Loucy (cell line): ENCODE measurements around the gene SDK1.

Source experiments
- H2AFZ ChIP-seq: fragments of 200-600 bp; sonication (generic); 2 replicates; pipeline ENCODE4 v1.6.0; 2016; ENCODE audit warnings: antibody characterized with exemption, mild to moderate bottlenecking, low read length, moderate library complexity
- H3F3A ChIP-seq: fragments of 200-600 bp; 2 replicates; pipeline ENCODE4 v1.6.0; 2016; ENCODE audit warnings: antibody characterized with exemption, low read depth, mild to moderate bottlenecking
- H3K27me3 ChIP-seq: fragments of 200-600 bp; sonication (generic); 2 replicates; pipeline ENCODE4 v1.6.1; 2014; ENCODE audit warnings: low read length, mild to moderate bottlenecking; ENCODE audit not compliant: insufficient read depth, poor library complexity, severe bottlenecking
- H3K36me3 ChIP-seq: fragments of 200-600 bp; sonication (generic); 2 replicates; pipeline ENCODE4 v1.6.1; 2016; ENCODE audit warnings: low read length; ENCODE audit not compliant: insufficient read depth
- H3K4me1 ChIP-seq: fragments of 200-600 bp; sonication (generic); 2 replicates; pipeline ENCODE4 v1.5.1; 2014; ENCODE audit warnings: low read length, mild to moderate bottlenecking; ENCODE audit not compliant: insufficient read depth, poor library complexity, severe bottlenecking
- H3K4me2 ChIP-seq: fragments of 200-600 bp; sonication (generic); 2 replicates; pipeline ENCODE4 v1.6.0; 2014; ENCODE audit warnings: antibody characterized with exemption, low read length, low read depth, mild to moderate bottlenecking; ENCODE audit not compliant: poor library complexity, severe bottlenecking
- H3K4me3 ChIP-seq: fragments of 200-600 bp; sonication (generic); 2 replicates; pipeline ENCODE4 v1.5.1; 2014; ENCODE audit warnings: low read length, mild to moderate bottlenecking, mixed read lengths; ENCODE audit not compliant: poor library complexity, severe bottlenecking
- H3K79me2 ChIP-seq: fragments of 200-600 bp; sonication (generic); 2 replicates; pipeline ENCODE4 v1.6.1; 2014; ENCODE audit warnings: low read length; ENCODE audit not compliant: insufficient read depth
- H3K9ac ChIP-seq: fragments of 200-600 bp; sonication (generic); 2 replicates; pipeline ENCODE4 v1.6.0; 2014; ENCODE audit warnings: mild to moderate bottlenecking, low read depth, low read length, moderate library complexity; ENCODE audit not compliant: poor library complexity, severe bottlenecking
- H3K9me2 ChIP-seq: fragments of 200-600 bp; sonication (generic); replicated peaks from 2 replicates; pipeline ENCODE4 v1.6.1; 2016; ENCODE audit warnings: low read depth, low read length, mixed read lengths
- H3K9me3 ChIP-seq: fragments of 200-600 bp; sonication (generic); 2 replicates; pipeline ENCODE4 v1.6.1; 2014; ENCODE audit warnings: mild to moderate bottlenecking, antibody characterized with exemption, low read length, low read depth; ENCODE audit not compliant: insufficient read depth
- H4K20me1 ChIP-seq: fragments of 200-600 bp; sonication (generic); 2 replicates; pipeline ENCODE4 v1.6.0; 2014; ENCODE audit warnings: antibody characterized with exemption, low read length, mild to moderate bottlenecking; ENCODE audit not compliant: insufficient read depth, poor library complexity, severe bottlenecking
- EZH2phosphoT487 ChIP-seq: fragments of 200-600 bp; IDR thresholded peaks from 2 replicates; pipeline ENCODE4 v1.6.1; 2018; ENCODE audit warnings: antibody characterized with exemption, mild to moderate bottlenecking, moderate library complexity, borderline replicate concordance
- TF ChIP-seq, protein P1 (sequence below): fragments of 200-600 bp; sonication (generic); conservative IDR thresholded peaks from 2 replicates; pipeline ENCODE4 v1.5.1; 2014; ENCODE audit warnings: mild to moderate bottlenecking, antibody characterized with exemption, low read length

SDK1 gene

GRCh38 chr7:4245866-4246470 is 944.9 kb downstream of the SDK1 start:
- H3K9me2 ChIP-seq: no peaks in the 10 kb centered on the region
- H3K79me2 ChIP-seq: no peaks in the 10 kb centered on the region
- H3K9ac ChIP-seq: no peak overlapping the region
- H3K4me2 ChIP-seq: no peak overlapping the region
- H4K20me1 ChIP-seq: no peaks in the 10 kb centered on the region
- H3K4me3 ChIP-seq: no peak overlapping the region
- no peaks in the 10 kb centered on the region for H3K36me3 ChIP-seq
- H2AFZ ChIP-seq: no peak overlapping the region
- no peaks in the 10 kb centered on the region for H3F3A ChIP-seq
- TF ChIP-seq, protein P1, sequence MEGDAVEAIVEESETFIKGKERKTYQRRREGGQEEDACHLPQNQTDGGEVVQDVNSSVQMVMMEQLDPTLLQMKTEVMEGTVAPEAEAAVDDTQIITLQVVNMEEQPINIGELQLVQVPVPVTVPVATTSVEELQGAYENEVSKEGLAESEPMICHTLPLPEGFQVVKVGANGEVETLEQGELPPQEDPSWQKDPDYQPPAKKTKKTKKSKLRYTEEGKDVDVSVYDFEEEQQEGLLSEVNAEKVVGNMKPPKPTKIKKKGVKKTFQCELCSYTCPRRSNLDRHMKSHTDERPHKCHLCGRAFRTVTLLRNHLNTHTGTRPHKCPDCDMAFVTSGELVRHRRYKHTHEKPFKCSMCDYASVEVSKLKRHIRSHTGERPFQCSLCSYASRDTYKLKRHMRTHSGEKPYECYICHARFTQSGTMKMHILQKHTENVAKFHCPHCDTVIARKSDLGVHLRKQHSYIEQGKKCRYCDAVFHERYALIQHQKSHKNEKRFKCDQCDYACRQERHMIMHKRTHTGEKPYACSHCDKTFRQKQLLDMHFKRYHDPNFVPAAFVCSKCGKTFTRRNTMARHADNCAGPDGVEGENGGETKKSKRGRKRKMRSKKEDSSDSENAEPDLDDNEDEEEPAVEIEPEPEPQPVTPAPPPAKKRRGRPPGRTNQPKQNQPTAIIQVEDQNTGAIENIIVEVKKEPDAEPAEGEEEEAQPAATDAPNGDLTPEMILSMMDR: no peak
- TF ChIP-seq EZH2phosphoT487: no peak
- H3K27me3 ChIP-seq: no peaks in the 10 kb centered on the region
- H3K4me1 ChIP-seq: no peaks in the 10 kb centered on the region
- H3K9me3 ChIP-seq: peaks cover 10% of the 10 kb centered on the region; the same call in 1 of the 2 replicates

GRCh38 chr7:4246536-4246935 is 945.5 kb downstream of the SDK1 start:
- Histone ChIP-seq H3K79me2 (no peaks in the 10 kb centered on the region), H3K4me2 (no peak overlapping the region), H4K20me1 (no peaks in the 10 kb centered on the region), H3K27me3 (no peaks in the 10 kb centered on the region), H3K4me3 (no peak overlapping the region), H3K9ac (no peak overlapping the region), H3F3A (no peaks in the 10 kb centered on the region), H2AFZ (no peak overlapping the region), H3K4me1 (no peaks in the 10 kb centered on the region), H3K36me3 (no peaks in the 10 kb centered on the region), H3K9me2 (no peaks in the 10 kb centered on the region), H3K9me3 (peaks cover 9% of the 10 kb centered on the region; the same call in 1 of the 2 replicates)
- no peak for TF ChIP-seq EZH2phosphoT487
- TF ChIP-seq, protein P1: no peak

- Histone ChIP-seq H3K9me3 (peaks cover 4% of the 10 kb centered on the region; the same call in 1 of the 2 replicates), H3K36me3 (no peaks in the 10 kb centered on the region), H3K4me1 (no peaks in the 10 kb centered on the region), H3K9ac (no peak overlapping the region), H2AFZ (no peak overlapping the region), H3K4me2 (no peak overlapping the region), H4K20me1 (no peaks in the 10 kb centered on the region), H3K4me3 (no peak overlapping the region), H3F3A (no peaks in the 10 kb centered on the region), H3K79me2 (no peaks in the 10 kb centered on the region), H3K9me2 (no peaks in the 10 kb centered on the region), H3K27me3 (no peaks in the 10 kb centered on the region)
- no peak for TF ChIP-seq EZH2phosphoT487
- TF ChIP-seq, protein P1: no peak
Measured at GRCh38 chr7:4247106-4247876, 946.2 kb downstream of the SDK1 start.
